ENCODE data around the gene NUP62.

Gene NUP62

DNA sequence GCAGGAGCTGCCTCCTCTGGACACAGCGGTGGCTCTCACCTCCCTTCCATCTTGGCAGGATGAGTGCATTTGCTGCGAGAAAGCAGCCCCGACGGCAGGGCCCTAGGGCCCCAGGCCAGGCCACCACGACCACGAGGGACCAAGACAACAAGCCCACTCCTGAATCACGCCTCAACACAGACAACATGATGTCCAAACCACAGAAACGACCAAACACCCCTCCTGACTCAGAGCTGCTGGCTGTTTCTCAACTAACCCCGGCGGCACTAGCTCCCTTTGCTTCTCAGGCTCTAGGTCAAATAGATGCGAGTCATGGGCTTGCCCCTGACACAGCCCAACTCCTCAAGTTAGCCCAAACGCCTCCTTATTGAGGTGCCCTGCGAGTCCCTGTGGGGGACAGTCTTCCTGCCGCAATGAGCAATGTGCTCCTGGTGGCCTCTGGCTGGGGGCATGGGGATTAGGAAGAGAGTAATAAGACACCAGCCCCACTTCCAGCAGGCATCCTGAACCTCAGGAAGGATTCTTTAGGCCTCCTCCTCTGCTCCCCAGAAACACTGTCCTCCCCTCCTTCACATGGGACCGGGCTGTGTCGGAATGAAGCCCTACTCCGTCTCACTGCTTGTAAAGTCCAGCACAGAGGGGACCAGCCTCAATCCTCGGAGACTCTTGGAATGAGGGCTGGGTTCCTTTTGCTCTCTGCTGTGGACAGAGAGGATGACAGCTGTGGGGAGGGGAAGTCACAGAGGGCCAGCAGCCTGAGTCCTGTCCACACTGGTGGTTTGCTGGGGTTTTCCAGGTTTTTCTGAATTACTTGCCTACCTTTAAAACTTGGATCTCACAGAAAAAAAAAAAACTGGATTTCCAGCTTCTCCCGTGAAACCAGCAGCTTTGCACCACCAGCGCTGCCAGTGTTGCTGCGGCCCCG lies 7.2 kb downstream of the NUP62 start:
- DNase-seq, result no peak
- ChIA-PET POLR2A (no interaction called here), CTCF (no interaction called here)
- Histone ChIP-seq H3K9me3 (ENCODE audit: control extremely low read depth in 1 of 5, control insufficient read depth in 4 of 5, insufficient read depth in 2 of 5, low read depth in 1 of 5, low read length in 4 of 5) (no peaks in the 10 kb centered on the region), H3K27me3 (replicated peaks in 2 of 5; ENCODE audit: control insufficient read depth in 4 of 5, insufficient read depth in 5 of 5, low read length in 4 of 5) (no peaks in the 10 kb centered on the region), H3K4me1 (ENCODE audit: control extremely low read depth in 1 of 4, control insufficient read depth in 4 of 4, insufficient read depth in 4 of 4, low read length in 3 of 4) (peaks cover 0 to 8% (median 5%) of the 10 kb centered on the region in 4 experiments), H3K36me3 (ENCODE audit: control insufficient read depth in 4 of 4, insufficient read depth in 4 of 4, low read length in 3 of 4) (peaks cover 15 to 78% (median 45%) of the 10 kb centered on the region in 4 experiments), H3K4me3 (ENCODE audit: control insufficient read depth in 1 of 7, extremely low read depth in 1 of 7, insufficient read depth in 4 of 7, low read depth in 2 of 7, low read length in 6 of 7) (no peak overlapping the region), H3K27ac (ENCODE audit: insufficient read depth in 1 of 2, low read depth in 1 of 2, low read length in 2 of 2, poor library complexity in 1 of 2, severe bottlenecking in 2 of 2) (no peak overlapping the region)
- WGBS (ENCODE audit: insufficient coverage), result 96% methylated on average over 16 of the region's 22 CpGs

DNA sequence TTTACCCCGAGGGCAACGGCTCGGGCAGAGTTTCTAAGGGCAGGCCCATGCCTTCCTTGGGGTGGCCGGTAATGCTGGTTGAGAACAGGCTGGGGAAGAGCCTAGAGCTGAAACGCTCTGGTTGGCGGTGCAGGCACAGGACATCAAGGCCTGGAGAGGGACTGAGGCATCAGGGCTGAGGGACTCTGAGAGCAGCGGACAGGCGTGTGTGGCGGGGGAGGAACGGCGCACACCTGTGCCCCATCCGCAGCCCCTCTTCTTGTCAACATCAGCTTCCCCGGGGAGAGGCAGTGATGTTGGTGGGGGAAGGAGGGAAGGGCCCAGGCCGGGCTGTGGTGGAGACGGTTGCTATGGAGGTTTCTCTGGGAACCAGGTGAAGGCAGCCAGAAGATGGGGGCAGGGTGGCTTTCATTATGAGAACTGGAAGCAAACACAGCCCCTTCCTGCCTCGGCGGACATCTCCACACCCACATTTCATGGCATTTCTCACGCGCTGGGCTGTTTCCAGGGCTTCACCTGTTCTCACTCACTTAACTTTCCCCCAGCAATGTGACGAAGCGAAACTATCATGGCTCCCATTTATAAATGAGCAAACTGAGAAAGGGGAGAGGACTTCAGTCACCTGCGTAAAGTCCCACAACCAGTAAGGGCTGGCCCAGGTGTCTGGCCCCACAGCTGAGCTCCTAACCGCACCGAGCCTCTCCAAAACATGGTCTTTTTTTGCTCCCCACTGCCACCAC lies 8.5 kb downstream of the NUP62 start:
- POLR2A ChIA-PET, result no interaction called here
- no peaks in the 10 kb centered on the region for H3K9me3 ChIP-seq (ENCODE audit: control extremely low read depth in 1 of 5, control insufficient read depth in 4 of 5, insufficient read depth in 2 of 5, low read depth in 1 of 5, low read length in 4 of 5)
- CTCF ChIA-PET, result no interaction called here
- no peak overlapping the region for H3K4me3 ChIP-seq (ENCODE audit: control insufficient read depth in 1 of 7, extremely low read depth in 1 of 7, insufficient read depth in 4 of 7, low read depth in 2 of 7, low read length in 6 of 7)
- H3K27me3 ChIP-seq (replicated peaks in 2 of 5; ENCODE audit: control insufficient read depth in 4 of 5, insufficient read depth in 5 of 5, low read length in 4 of 5), result no peaks in the 10 kb centered on the region
- H3K4me1 ChIP-seq (ENCODE audit: control extremely low read depth in 1 of 4, control insufficient read depth in 4 of 4, insufficient read depth in 4 of 4, low read length in 3 of 4), result peaks cover 0 to 8% (median 4%) of the 10 kb centered on the region in 4 experiments
- no peak overlapping the region for H3K27ac ChIP-seq (ENCODE audit: insufficient read depth in 1 of 2, low read depth in 1 of 2, low read length in 2 of 2, poor library complexity in 1 of 2, severe bottlenecking in 2 of 2)
- 95% methylated on average over 16 of the region's 24 CpGs for WGBS (ENCODE audit: insufficient coverage)
- DNase-seq, result no peak
- peaks cover 15 to 77% (median 47%) of the 10 kb centered on the region in 4 experiments for H3K36me3 ChIP-seq (ENCODE audit: control insufficient read depth in 4 of 4, insufficient read depth in 4 of 4, low read length in 3 of 4)

- Histone ChIP-seq H3K27ac (ENCODE audit: insufficient read depth in 1 of 2, low read depth in 1 of 2, low read length in 2 of 2, poor library complexity in 1 of 2, severe bottlenecking in 2 of 2) (no peak overlapping the region), H3K36me3 (ENCODE audit: control insufficient read depth in 4 of 4, insufficient read depth in 4 of 4, low read length in 3 of 4) (peaks cover 24 to 78% (median 45%) of the 10 kb centered on the region in 4 experiments), H3K9me3 (ENCODE audit: control extremely low read depth in 1 of 5, control insufficient read depth in 4 of 5, insufficient read depth in 2 of 5, low read depth in 1 of 5, low read length in 4 of 5) (no peaks in the 10 kb centered on the region), H3K4me1 (ENCODE audit: control extremely low read depth in 1 of 4, control insufficient read depth in 4 of 4, insufficient read depth in 4 of 4, low read length in 3 of 4) (peaks cover 0 to 8% (median 3%) of the 10 kb centered on the region in 4 experiments), H3K4me3 (ENCODE audit: control insufficient read depth in 1 of 7, extremely low read depth in 1 of 7, insufficient read depth in 4 of 7, low read depth in 2 of 7, low read length in 6 of 7) (no peak overlapping the region), H3K27me3 (replicated peaks in 2 of 5; ENCODE audit: control insufficient read depth in 4 of 5, insufficient read depth in 5 of 5, low read length in 4 of 5) (no peaks in the 10 kb centered on the region)
- DNase-seq, result no peak
- ChIA-PET POLR2A (no interaction called here), CTCF (interaction anchor here (0.9 to 1.8 kb wide), 4 partner anchors 9 to 25 kb away, joined by 3 to 9 read pairs (median 4); partner anchors contain the start of genes ATF5 and NUP62)
- 88% methylated on average over 7 of the region's 8 CpGs for WGBS (ENCODE audit: insufficient coverage)
Observed at GRCh38 chr19:49918089-49918488, 11.2 kb downstream of the NUP62 start.

DNA sequence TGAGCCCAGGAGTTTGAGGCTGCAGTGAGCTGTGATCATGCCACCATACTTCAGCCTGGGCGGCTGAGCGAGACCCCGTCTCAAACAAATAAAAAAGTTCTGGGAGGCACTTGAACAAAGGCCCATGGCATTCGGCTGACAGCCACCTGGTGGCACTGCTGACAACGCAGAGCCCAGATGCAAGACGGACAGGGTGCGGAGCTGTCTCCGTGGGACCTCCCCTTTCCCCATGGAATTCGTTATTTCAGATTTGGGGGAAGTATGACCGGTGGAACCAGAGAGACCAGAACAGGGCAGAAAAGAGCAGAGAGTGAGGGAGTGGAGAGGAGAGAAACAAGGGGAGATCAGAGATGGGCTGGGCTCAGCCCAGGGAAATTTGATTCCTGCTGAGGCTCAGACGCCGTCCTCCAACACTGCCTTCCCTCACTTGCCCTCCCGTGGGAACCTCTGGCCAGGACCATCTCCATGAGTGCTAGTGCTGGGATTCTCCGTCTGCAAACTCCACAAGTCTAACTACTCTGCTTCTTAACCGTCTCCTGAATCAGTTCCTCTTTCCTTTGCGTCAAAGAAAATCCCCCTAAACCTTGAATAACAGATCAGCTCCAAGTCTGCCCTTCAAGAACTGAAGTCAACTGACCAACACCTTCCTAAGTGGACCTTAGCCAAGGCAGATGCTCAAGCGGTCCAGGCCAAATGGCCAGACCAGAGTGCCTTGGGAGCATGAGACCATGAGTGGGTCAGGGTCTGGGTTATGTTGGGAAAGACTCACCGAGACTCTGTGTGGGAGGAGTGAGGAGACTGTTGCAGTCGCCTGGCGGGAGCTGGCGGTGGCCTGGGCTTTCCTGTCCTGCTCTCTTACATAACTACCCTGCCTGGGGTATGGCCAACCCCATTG lies 12.2 kb downstream of the NUP62 start:
- Histone ChIP-seq H3K27ac (ENCODE audit: insufficient read depth in 1 of 2, low read depth in 1 of 2, low read length in 2 of 2, poor library complexity in 1 of 2, severe bottlenecking in 2 of 2) (no peak overlapping the region), H3K9me3 (ENCODE audit: control extremely low read depth in 1 of 5, control insufficient read depth in 4 of 5, insufficient read depth in 2 of 5, low read depth in 1 of 5, low read length in 4 of 5) (no peaks in the 10 kb centered on the region), H3K36me3 (ENCODE audit: control insufficient read depth in 4 of 4, insufficient read depth in 4 of 4, low read length in 3 of 4) (peaks cover 24 to 77% (median 44%) of the 10 kb centered on the region in 4 experiments), H3K4me3 (ENCODE audit: control insufficient read depth in 1 of 7, extremely low read depth in 1 of 7, insufficient read depth in 4 of 7, low read depth in 2 of 7, low read length in 6 of 7) (peak overlapping the region in 1 of 7 experiments; percentile 46), H3K27me3 (replicated peaks in 2 of 5; ENCODE audit: control insufficient read depth in 4 of 5, insufficient read depth in 5 of 5, low read length in 4 of 5) (no peaks in the 10 kb centered on the region), H3K4me1 (ENCODE audit: control extremely low read depth in 1 of 4, control insufficient read depth in 4 of 4, insufficient read depth in 4 of 4, low read length in 3 of 4) (peaks cover 0 to 10% (median 3%) of the 10 kb centered on the region in 4 experiments)
- 79% methylated on average over 11 of the region's 21 CpGs for WGBS (ENCODE audit: insufficient coverage)
- ChIA-PET CTCF (interaction anchor here (0.8 to 1.8 kb wide), 4 partner anchors 10 to 19 kb away, joined by 3 to 9 read pairs (median 4); partner anchors contain the start of genes ATF5 and NUP62), POLR2A (no interaction called here)
- DNase-seq, result peak in 2 of 3 donors; percentile 31 to 41

GRCh38 chr19:49915271-49915670 lies 14.0 kb downstream of the NUP62 start:
- POLR2A ChIA-PET, result interaction anchor here (0.7 kb wide), 1 partner anchor 13 kb away, joined by 3 read pairs; no protein-coding TSS in a partner anchor
- Histone ChIP-seq H3K27ac (ENCODE audit: insufficient read depth in 1 of 2, low read depth in 1 of 2, low read length in 2 of 2, poor library complexity in 1 of 2, severe bottlenecking in 2 of 2) (no peak overlapping the region), H3K9me3 (ENCODE audit: control extremely low read depth in 1 of 5, control insufficient read depth in 4 of 5, insufficient read depth in 2 of 5, low read depth in 1 of 5, low read length in 4 of 5) (no peaks in the 10 kb centered on the region), H3K4me3 (ENCODE audit: control insufficient read depth in 1 of 7, extremely low read depth in 1 of 7, insufficient read depth in 4 of 7, low read depth in 2 of 7, low read length in 6 of 7) (no peak overlapping the region), H3K27me3 (replicated peaks in 2 of 5; ENCODE audit: control insufficient read depth in 4 of 5, insufficient read depth in 5 of 5, low read length in 4 of 5) (no peaks in the 10 kb centered on the region), H3K4me1 (ENCODE audit: control extremely low read depth in 1 of 4, control insufficient read depth in 4 of 4, insufficient read depth in 4 of 4, low read length in 3 of 4) (peaks cover 7 to 24% (median 15%) of the 10 kb centered on the region in 4 experiments), H3K36me3 (ENCODE audit: control insufficient read depth in 4 of 4, insufficient read depth in 4 of 4, low read length in 3 of 4) (peaks cover 22 to 72% (median 40%) of the 10 kb centered on the region in 4 experiments)
- DNase-seq, result no peak
- CTCF ChIA-PET, result interaction anchor here (1.8 kb wide), 1 partner anchor 19 kb away, joined by 5 read pairs; the partner anchor contains the start of gene IL4I1
- 100% methylated on average over 6 of the region's 6 CpGs for WGBS (ENCODE audit: insufficient coverage)

DNA sequence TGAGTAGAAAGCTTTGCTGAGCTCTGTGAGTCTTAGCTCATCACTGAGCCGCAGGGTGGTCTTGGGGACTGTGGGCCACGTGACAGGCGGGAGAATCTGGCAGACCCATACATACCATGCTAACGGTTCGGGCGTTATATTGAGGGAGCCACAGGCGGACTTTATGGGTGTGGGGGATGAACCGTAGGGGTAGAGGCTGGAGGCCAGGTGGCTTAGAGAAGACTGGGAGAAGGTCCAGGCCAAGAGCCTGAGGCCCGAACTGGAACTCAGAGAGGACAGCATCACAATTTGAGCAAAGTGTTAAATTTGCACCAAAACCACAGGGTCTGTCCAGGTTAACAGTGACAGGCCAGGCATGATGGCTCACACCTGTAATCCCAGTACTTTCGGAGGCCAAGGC lies 15.6 kb downstream of the NUP62 start:
- 100% methylated on average over 4 of the region's 10 CpGs for WGBS (ENCODE audit: insufficient coverage)
- ChIA-PET CTCF (interaction anchor here (1.0 to 1.8 kb wide), 3 partner anchors 15 to 18 kb away, joined by 3 to 5 read pairs (median 4); partner anchors contain the start of genes ATF5, IL4I1 and NUP62), POLR2A (no interaction called here)
- DNase-seq, result no peak
- Histone ChIP-seq H3K9me3 (ENCODE audit: control extremely low read depth in 1 of 5, control insufficient read depth in 4 of 5, insufficient read depth in 2 of 5, low read depth in 1 of 5, low read length in 4 of 5) (no peaks in the 10 kb centered on the region), H3K36me3 (ENCODE audit: control insufficient read depth in 4 of 4, insufficient read depth in 4 of 4, low read length in 3 of 4) (peaks cover 22 to 79% (median 50%) of the 10 kb centered on the region in 4 experiments), H3K4me1 (ENCODE audit: control extremely low read depth in 1 of 4, control insufficient read depth in 4 of 4, insufficient read depth in 4 of 4, low read length in 3 of 4) (peaks cover 7 to 24% (median 15%) of the 10 kb centered on the region in 4 experiments), H3K27me3 (replicated peaks in 2 of 5; ENCODE audit: control insufficient read depth in 4 of 5, insufficient read depth in 5 of 5, low read length in 4 of 5) (no peaks in the 10 kb centered on the region), H3K4me3 (ENCODE audit: control insufficient read depth in 1 of 7, extremely low read depth in 1 of 7, insufficient read depth in 4 of 7, low read depth in 2 of 7, low read length in 6 of 7) (no peak overlapping the region), H3K27ac (ENCODE audit: insufficient read depth in 1 of 2, low read depth in 1 of 2, low read length in 2 of 2, poor library complexity in 1 of 2, severe bottlenecking in 2 of 2) (no peak overlapping the region)
